HG02885 (cell line): ENCODE results near the gene RBMS1.
A peak's percentile ranks its signal among the peaks of the same experiment; 100 is the strongest.
"Not testable (repeated sequence)": the region's sequence is repeated elsewhere in the genome, so short reads cannot be mapped to it uniquely, and the experiment has no call there.

ENCODE experiments used
- ATAC-seq: cut with Tn5 transposase; IDR thresholded peaks from one replicate; pipeline ENCODE4 v1.9.1; 2021; ENCODE audit warnings: mild to moderate bottlenecking; ENCODE audit not compliant: unreplicated experiment, poor library complexity

Gene RBMS1

DNA sequence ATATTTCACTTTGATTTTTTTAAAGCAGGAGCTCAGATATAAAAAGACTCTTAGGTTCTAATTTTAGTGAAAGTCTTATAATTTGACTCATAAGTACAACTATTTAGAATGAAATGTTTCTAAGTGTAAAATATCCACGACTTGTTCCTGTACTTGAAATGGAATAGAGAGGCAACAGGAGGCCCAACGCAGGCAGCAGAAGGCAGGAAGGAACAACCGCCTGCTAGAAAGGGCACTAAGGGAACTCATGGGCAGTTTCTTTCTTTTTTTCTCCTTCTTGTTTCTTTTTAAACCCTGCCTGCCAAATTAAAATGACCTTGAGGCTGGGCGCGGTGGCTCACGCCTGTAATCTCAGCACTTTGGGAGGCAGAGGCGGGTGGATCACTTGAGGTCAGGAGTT is 51.0 kb downstream of the RBMS1 start:
- ATAC-seq, result no peak

DNA sequence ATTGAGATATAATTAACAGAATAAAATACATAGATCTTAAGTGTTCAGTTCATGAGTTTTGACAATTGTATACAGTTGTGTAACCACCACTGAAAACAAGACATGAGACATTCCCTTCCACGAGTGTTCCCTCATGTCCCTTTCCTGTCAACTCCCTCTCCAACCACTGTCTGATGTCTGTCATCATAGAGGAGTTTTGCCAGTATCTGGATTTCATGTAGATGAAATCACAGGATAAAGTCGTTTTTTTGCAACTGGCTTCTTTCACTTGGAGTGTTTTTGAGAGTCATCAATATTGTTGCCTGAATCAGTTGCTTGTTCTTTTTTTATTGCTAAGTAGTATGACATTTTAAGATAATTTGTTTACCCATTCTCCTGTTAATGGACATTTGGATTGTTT is 52.7 kb downstream of the RBMS1 start:
- ATAC-seq, result no peak

DNA sequence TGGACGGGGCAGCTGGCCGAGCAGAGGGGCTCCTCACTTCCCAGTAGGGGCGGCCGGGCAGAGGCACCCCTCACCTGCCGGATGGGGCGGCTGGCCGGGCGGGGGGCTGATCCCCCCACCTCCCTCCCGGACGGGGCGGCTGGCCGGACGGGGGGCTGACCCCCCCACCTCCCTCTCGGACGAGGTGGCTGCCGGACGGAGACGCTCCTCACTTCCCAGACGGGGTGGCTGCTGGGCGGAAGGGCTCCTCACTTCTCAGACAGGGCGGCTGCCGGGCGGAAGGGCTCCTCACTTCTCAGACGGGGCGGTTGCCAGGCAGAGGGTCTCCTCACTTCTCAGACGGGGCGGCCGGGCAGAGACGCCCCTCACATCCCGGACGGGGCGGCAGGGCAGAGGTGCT is 54.6 kb downstream of the RBMS1 start:
- ATAC-seq, result not testable (repeated sequence)

DNA sequence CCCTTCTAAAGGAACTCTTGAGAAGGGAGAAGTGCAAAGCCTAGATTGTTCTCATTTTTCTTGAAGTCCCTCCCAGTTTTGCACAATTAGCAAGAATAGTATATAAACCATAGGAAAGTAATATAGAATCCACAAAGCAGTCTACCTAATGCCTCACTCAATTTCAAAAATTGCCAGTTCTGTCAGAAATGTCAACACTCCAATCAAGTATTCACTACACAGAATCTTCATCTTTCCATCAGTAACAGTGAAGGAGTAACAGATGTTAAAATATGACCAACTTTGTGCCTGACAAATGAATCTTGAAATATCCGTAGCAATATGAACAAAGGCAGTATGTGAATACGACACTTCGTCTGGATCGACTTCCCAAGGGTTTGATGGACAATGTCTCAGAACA is 56.3 kb downstream of the RBMS1 start:
- ATAC-seq, result no peak

DNA sequence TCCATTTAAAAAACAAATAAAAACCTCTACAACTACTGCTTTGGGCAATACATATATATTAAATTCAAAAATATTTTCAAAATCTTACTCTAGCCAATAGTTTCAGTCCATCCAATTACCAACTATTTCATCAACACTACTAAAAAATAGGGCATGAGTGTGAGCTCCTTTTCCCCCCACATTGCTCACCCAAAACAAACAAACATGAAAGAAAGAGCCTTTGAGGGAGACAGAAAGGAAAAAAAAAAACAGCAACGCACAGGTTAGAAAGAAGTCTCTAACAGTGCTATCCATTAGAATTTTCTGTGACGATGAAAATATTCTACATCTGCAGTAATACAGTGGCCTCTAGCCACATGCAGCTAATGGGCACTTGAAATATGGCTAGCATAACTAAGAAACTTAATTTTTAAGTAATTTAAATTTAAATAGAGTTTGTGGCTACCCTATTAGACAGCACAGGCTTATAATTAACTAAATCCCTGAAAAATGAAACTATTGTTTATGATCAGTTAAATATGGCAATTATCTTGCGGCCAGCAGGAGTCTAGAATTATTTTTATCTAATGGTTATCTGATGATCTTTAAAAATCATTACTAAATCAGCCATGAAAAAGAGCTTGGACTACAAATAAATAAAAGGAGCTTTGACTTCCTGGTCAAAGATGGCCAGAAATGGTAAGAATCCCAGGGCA is 59.2 kb downstream of the RBMS1 start:
- no peak for ATAC-seq

DNA sequence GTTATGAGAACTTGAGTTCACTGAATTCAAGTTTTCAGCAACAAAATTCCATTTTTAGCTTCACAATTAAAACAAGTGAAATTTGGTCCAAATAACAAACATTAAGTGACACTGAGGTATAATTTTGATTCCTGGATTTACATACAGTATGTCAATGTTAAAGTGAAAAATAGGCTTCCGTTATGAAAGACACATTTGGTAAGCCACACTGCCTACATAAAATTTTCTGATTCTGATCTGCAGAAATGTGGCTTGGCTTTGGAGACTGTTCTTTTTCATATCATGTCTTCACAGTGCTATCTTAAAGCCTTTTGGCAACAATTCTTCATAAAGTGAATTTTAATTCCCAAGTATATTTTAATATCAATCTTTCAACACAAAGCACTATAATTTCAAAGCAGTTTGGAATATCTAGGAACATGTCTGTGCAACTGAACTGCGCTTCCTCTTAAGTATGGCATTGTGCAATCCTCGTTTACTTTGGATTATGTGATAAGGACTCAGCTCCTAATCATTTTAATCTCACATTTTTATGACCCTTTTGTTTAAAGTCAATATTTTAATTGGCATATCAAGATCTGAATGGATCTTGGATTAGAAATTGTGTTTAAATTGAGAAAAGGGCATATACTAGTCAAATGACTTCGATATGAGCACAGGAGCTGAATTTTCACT is 60.0 kb downstream of the RBMS1 start:
- ATAC-seq, result no peak

DNA sequence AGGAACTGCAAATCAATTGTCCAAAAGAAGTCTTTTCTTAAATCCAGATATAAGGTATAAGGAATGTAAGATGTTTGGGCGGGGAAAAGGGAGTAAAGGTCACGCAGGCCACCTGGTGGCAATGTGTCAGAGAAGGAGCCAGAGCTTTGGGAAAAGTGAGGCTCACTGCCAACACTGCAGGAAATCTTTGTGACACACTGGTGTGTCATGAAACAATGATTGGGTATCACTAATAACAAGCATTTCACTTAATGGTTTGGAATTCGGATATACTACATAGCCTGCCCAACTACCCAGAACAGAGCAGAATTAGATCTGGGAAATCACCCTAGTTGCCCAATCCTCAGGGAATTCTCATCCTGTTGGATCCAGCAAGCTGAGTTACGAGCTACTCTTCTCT is 61.0 kb downstream of the RBMS1 start:
- no peak for ATAC-seq

DNA sequence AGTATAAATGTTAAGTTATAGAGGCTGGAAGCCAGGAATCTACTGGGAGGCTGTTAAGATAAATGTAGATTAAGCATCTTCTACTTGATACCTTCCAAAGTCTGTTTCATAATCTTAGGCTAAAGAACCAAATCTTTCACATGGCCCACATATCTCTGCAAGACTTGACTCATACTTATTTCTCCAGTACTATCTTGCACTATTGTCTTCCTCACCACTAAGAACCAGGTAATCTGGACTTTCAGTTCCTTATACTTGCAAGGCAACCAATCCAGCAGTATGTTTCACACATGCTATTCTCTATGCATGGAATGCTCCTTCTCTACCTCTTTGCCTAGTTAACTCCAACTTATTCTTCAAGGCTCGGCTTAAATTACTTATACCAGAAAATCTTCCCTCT is 62.2 kb downstream of the RBMS1 start:
- peak; percentile 70 for ATAC-seq

DNA sequence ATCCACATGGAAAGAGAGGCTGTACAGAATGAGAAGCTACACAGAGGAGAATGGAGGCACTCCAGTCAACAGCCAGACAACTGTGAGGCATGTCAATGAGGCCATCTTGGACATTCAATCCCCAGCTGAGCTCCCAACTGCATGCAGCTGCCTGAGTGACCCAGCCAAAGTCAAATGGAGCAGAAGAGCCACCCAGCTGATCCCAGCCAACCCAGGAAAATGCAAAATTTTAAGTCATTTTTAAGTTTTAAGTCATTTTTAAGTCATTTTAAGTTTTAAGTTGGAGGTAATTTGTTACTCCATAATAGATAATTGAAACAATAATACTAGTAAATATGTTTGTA is 63.6 kb downstream of the RBMS1 start:
- ATAC-seq, result no peak

DNA sequence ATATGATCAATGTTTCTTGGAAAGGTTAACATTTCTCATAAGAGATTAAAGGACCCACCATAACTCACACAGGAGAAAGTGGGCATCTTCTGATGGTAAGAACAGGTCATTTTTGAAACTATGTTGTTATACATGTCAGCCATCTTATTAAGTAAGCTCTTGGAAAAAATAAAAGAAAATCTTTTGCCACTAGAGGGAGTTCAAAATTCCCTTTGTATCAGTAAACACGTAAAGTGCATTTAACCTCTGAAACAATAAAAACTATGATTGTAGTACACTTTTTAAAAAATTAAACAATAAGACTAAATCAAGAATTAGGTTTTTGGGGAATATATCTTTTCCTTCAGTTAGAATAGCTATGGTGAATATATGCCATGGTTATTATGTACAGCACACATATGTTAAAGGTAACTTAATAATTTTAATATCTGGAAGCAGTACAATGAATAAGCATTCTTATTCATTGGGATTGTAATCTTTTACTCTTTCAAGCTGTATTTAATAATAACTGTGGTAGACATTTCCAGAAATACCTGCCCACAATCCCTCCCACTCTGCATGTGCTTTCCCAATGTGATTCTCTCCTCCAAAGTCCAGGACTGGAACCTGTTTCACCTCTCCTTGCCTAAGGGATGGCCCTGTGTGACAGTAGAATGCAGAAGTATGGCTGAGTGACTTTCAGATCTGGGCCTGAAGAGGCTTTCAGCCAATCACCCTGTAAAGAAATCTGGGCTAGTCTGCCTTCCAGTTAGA is 64.2 kb downstream of the RBMS1 start:
- ATAC-seq, result peak; percentile 47

DNA sequence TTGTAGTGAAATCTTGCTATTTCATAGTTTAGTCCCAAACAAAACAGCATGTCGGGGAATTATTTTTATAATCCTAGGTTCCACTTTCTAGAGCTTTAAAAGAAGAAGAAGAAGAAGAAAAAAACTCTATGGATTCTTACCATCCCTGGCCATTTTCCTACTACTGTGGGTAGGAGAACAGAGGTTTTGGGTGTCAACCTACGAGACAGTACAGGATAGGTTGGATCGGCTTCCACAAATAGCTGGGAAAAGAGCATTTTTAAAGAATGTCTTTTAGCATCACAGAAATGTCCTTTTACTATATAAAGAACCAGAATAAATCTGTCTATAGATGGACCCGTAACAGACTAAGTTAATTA is 65.2 kb downstream of the RBMS1 start:
- no peak for ATAC-seq

DNA sequence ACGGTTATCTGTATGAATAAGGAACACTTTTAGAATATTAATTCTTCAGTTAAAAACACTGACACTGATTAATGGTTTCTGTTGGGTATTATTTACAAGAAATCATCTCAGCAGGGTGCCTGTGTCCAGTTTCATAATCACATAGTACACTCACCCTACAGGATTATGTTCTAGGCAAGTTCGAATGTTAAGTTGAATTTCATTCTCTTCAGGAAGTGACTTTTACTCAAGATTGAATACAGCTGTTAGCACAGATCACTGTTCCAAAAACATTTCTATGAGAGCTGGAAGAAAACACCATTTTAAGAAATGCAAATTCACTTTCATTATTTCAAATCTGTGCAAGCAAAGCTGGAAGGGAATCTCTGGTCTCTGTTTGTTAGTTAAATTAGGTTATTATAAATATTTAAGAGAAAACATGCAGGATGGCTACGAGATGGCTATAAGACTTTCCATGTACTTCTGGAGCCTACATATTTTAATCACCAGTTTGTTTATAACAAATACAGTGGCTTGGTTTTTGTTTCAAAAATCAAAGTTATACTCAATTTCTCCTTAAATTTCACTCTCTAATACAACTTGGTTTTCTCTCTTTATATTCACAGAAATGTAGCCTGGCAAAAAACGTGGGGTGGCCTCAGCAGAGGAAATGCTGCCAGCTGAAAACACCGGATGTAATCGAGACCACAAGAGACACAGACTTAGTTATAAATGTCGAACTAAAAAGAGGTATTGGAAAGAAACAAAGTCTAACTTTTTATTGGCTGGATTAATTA is 65.8 kb downstream of the RBMS1 start:
- ATAC-seq, result peak; percentile 63

DNA sequence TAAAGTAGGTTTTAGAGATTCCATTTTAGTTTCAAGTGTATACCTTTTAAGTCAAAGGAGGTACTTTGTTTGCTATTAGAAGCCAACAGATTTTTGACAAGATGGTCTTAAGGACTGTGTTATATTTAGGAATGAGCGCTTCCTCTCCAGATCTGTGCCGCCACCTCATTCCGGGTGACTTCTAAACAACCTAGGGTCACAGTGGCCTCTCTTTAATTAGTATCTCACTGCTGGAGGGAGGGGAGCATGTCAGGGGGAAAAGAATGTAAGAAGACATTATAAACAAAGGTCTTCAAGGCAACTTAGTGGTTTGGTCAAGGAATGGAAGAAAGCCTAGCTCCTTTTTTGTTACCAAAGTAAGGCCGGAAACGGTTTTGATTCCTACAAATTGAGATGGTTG is 67.0 kb downstream of the RBMS1 start:
- no peak for ATAC-seq

DNA sequence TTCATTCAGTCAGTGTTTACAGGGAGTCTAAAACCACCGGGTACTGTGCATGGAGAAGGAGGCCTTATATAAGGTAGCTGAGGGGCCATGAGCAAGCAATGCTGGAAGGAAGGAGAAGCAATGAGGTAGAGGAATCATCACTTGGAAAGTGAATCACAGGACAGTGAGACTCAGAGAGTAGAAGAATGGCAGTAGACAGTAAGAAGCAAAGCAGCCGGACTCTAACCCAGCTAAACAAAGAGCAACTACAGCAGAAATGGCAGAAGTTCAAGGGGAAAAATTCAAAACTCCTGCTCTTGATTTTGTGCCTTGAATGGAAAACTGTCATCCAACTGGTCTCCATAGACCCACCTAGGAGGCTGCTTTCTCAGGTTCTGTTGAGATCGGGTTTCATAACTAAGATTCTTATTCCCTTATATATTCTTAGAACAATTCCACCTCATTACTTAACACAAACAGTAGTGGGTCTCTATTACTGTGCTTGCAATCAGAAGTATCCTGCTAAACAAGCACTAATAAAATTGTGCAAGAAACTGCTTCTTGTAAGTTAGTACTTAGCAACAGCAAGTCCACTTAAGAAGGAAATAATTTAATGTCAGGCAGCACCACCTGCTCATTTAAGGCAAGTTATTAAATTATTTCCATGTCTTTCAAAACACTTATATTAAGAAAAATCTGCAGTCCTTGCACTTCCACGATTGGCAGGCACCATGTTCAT is 68.0 kb downstream of the RBMS1 start:
- ATAC-seq, result no peak

DNA sequence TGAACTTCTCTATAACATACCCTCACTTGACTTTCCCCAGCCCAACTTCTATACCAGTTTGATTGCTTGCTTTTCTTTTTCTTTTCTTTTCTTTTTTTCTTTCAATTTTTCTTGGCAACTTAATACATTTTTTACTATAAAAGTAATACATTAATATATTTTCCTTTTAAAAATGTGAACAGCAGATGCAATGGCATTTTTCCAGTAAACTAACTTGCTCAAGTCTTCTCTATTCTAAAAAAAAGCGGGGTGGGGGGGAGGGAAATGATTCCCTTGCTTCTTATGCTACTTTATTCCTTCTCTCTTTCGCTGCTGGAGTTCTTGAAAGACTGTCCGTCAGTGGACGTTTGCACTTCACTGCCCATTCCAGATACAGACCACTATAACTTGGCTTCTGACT is 70.5 kb downstream of the RBMS1 start:
- no peak for ATAC-seq

DNA sequence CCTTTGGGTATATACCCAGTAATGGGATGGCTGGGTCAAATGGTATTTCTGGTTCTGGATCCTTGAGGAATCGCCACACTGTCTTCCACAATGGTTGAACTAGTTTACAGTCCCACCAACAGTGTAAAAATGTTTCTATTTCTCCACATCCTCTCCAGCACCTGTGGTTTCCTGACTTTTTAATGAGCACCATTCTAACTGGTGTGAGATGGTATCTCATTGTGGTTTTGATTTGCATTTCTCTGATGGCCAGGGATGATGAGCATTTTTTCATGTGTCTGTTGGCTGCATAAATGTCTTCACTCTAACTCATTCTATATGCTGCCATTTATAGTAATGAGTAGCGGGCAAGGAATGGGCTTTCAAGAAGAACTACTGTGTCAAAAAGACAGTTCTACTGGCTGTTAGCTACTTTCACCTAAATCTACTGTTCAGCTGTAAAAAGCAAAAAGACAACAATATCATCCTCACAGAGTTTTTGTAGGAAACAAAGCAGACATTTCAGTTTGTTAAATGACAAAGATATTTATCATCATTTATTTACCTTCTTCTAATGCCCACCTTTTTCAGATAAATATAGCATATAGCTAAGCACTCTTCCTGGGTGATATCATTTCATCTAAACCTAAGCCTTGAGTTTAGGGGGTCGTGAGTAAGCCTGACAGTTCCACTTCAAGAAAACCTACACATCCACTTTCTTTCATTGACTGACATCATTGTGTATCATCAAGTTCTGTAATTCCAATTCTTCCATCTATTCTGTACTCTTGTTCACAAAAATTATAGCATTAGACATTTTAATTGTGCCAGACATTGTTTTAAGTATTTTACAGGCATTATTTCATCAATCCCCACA is 71.7 kb downstream of the RBMS1 start:
- ATAC-seq, result not testable (repeated sequence)

DNA sequence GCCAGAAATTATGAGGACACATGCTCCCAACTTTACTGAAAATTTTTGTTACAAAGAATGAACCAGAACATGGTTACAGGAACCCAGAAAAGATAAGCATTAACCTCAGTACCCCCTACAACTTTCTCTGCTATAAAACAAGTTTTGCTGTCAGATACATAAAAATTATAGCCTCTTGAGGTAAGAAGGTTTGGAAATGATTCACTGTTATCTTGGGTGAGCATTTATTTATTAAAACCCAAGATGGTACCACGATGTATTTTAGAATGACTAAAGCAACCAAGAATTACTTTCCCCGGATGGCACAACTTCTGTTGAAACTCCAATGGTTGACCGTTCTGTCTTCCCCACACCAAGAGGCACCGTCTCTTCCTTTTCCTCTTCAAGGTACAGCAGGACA is 72.9 kb downstream of the RBMS1 start:
- no peak for ATAC-seq

DNA sequence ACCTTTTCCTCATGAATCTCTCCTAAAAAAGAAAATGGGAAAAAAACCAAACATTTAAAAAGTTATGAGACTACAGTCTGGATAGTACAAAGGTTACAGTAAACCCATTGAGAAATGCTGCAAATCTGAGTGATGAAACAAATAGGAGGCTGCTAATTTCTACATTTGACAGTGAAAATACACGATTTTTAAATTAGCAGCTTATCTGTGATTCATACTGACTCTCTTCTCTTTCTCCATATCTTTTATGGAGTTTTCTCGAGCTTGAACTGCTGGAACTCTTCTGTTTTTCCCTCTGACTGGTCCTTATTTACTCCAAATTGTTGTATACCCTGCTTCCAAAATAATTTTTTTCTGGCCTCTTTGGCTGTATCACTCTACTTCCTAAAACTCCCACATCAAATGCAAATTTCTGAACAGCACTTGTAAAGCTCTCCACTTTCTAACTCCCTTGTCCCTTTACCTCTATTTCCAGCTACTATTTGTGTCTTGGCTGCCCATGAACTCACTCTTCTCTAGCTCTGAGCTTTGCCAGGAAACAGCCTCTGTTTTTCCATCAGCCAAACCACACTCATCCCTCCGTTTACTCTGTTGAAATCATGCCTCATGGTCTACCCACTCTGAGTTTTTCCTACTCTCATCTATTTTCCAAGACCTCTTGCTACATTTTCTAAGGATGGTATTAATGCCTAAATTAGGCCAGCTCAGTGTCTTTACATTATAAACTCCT is 73.7 kb downstream of the RBMS1 start:
- no peak for ATAC-seq

DNA sequence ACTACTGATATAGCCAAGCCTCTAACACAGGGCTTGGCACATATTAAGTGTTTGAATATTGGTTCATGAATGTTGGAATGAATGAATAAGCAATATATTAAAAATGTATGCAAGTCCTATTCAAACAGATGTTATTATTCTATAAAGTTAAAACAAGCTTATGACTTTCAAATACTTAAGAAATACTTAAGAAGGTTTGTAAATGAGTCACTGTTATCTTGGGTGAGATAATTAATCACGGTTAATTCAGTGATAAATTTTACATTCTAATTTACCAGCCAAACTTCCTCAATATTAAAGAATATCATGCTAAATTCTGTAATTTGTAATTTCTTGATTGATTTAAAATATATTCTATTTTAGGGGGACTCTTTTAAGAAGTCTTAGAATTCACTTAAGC is 74.8 kb downstream of the RBMS1 start:
- no peak for ATAC-seq
